SIG-M5 (cell line): ENCODE data around the gene RHOJ.
"Not testable (repeated sequence)": the region's sequence is repeated elsewhere in the genome, so short reads cannot be mapped to it uniquely, and the experiment has no call there.

Experiments used
- DNase-seq: peaks from one replicate; lab custom pipeline; 2025; lab: John Stamatoyannopoulos, UW

RHOJ gene

DNA sequence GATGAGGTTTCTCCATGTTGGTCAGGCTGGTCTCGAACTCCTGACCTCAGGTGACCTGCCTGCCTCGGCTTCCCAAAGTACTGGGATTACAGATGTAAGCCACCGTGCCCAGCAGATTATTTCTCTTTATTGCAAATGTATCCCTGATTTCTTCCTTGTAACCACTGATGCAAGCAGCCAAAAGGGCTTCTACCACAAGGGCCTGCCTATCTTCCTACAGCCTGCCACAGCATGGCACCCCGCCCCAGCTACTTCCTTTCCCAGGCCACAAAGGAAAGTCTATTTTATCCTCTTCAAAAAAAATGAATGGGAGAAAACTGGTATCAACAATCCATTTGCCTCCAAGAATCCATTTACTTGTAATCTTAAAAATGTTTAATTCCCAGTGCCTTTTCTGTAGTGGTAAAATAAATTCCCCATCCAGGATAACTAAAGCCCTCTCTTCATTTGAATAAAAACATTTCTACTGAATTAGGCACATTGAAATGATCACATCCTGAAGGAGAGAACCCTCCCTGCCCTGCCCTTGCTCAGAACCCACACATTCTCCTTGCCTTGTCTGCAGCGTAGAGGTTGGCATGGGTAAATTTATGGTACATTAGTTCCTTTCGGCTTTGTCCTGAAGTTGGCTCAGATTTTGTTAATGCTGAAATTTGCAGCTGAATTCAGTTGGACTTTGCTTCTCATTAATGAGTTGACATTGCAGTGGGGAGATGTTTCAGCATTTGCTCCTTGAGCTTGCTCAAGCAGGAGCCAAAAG, 95.3 kb downstream of the RHOJ start:
- DNase-seq, result no peak

DNA sequence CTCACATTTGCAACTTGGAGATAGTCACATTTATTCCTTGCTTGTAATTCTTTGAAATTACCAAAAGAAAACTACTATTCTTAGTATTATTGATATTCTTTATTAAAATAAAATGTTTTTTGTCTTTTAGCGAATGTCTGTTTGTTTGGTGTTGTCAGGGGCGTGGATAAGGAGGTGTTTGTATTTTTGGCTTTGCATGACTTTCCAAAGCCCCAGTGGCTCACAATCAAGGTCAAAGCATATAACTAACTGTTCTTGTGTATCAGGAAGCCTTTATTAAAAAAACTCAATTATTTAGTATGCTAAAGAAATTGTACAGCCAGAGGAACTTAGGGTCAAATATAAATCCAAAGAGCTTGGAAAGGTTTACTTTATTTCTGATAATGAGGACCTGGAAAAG, 96.6 kb downstream of the RHOJ start:
- no peak for DNase-seq

DNA sequence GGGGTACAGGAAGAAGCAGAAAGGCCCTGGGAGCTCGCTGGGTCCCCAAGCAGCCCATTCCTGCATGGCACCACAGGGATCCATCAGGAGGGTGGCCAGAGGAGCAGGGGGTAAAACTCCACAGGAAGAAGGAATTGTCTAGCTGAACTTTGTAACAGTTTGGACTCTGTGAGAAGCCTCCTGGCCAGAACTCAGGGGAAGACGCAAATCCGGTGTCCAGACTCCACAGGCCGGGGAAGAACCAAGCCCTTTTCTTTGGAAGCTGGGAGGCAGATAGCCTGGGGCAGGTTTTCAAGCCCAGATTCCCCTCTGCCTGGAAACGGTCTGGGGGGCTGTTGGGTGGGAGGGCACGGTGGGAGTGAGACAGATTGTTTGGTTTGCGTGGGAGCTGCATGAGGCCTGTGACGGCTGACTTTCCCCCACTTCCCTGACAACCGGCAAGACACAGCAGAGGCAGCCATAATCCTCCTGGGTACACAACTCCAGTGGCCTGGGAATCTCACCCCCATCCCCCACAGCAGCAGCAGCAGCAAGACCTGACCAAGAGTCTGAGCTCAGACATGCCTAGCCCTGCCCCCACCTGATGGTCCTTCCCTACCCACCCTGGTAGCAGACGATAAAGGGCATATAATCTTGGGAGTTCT, 97.8 kb downstream of the RHOJ start:
- no peak for DNase-seq

DNA sequence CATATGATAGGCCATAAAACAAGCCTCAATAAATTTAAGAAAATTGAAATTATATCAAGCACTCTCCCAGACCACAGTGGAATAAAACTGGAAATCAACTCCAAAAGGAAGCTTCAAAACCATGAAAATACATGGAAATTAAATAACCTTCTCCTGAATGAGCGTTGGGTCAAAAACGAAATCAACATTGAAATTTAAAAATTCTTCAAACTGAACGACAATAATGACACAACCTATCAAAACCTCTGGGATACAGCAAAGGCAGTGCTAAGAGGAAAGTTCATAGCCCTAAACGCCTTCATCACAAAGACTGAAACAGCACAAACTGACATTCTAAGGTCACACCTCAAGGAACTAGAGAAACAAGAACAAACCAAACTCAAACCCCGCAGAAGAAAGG, 100.2 kb downstream of the RHOJ start:
- DNase-seq, result not testable (repeated sequence)

DNA sequence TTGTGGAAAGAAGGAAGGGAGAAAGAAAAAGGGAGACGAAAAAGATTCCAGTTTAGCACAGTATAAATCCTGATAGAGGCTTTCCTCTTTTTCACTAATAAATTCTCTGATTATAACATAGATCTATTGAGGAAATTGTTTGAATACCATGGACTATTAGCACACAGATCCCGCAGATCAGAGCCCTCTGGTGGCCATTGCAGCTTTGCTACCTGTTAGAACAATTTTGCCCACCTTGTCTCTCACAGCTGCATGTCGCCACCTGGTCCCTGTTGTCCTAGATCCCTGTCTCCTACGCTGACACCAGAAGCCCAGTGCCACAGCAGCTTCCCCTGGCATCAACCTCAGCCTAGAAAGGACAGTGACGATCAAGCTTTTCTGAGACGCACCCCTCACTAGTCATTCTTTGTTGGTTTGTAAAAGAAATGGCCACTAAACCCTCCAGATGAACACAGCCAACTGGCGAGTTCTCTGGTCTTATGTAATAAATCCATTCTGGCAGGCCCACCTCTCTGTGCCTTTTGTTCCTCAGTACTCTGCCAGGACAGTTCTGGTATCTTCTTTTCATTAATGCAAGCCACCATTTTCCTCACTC, 104.6 kb downstream of the RHOJ start:
- no peak for DNase-seq

DNA sequence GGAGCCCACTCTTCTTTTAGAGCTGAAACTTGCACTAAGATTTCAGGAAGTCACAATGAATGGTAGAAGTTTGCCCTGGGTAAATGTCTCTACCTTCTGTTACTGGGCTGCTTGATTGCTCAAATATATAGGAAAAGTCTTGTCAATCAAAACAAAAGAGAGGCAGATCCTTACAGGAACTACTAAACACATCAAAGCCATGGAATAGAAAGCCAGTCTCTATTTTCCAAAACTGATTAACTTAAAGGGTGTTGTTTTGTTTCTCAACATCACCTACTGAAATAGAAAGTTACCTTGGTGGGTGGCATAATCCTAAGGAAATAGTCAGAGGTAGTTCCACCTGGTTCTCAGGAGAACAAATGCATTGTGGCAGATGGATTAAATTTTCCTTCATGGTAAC, 114.6 kb downstream of the RHOJ start, which contains the start of gene GPHB5:
Gene GPHB5 (minus strand): TSS at position 101 of the 400 bp plus-strand sequence. CDS start 1,086 bp downstream, outside the sequence.
- DNase-seq, result no peak

DNA sequence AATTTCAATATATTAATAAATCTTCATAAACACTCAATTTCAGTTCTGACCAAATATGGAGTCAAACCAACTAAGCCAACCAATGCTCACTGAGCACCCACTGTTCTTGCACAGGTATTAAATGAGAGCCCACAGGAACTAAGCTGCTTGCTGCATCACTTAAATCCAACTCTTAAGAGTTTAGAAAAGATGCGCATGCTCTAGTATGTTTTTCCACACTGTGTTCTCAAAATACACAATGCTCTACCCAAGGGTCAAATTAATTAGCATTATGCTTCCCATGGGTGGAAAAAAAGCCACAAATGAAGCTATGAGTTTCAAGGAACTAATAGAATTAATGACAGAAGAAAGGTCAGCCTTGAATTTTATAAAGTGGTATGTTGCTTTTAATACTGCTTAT, 118.2 kb downstream of the RHOJ start:
- no peak for DNase-seq

DNA sequence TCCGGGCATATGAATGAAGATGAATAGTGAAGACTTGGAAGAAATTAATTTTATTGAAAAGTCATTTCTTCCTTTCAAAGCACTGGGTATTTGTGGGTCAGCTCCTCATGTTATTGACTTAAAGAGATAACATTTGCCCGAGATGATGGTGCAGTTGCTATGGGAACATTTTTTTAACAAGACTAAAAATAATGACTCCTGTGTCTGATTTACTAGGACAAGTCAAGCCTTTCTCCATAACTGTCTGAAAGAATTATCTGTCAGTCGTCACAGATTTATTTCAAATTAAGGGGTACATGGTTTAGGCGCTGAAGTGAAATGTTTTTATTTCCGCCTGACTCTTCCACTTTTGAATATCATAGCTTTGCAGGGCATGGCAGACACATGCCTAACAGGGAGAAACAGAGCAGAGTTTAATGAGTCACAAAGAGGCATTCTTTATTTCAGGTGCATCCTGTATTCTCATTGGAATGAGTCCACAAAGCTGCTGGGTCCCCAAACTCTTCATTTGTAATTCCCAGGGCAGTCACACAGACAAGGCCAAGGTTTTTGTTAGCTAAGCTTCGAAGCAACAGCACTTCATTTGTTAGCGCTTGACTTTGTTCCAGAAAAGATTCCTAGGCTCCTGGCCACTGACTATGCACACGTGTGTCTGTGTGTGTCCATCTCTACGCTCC, 118.8 kb downstream of the RHOJ start:
- no peak for DNase-seq

DNA sequence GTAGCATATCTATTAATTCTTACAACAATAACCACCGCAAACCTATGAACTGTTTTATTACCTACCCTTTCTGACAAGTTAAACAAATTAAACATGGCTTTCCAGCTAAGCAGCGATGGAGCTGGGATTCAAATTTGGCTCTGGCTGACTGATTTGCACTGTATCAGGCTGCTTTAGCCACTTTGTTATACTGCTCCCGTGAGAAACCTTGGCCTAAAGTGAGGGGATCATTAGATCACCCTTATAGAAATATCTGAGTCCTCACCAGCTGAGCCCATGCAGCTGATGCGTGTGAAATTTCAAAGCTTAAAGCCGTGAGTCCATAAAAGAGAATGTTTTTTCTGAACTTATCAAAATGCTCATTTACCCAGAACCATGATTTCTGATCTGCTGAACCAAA, 122.6 kb downstream of the RHOJ start:
- DNase-seq, result no peak

DNA sequence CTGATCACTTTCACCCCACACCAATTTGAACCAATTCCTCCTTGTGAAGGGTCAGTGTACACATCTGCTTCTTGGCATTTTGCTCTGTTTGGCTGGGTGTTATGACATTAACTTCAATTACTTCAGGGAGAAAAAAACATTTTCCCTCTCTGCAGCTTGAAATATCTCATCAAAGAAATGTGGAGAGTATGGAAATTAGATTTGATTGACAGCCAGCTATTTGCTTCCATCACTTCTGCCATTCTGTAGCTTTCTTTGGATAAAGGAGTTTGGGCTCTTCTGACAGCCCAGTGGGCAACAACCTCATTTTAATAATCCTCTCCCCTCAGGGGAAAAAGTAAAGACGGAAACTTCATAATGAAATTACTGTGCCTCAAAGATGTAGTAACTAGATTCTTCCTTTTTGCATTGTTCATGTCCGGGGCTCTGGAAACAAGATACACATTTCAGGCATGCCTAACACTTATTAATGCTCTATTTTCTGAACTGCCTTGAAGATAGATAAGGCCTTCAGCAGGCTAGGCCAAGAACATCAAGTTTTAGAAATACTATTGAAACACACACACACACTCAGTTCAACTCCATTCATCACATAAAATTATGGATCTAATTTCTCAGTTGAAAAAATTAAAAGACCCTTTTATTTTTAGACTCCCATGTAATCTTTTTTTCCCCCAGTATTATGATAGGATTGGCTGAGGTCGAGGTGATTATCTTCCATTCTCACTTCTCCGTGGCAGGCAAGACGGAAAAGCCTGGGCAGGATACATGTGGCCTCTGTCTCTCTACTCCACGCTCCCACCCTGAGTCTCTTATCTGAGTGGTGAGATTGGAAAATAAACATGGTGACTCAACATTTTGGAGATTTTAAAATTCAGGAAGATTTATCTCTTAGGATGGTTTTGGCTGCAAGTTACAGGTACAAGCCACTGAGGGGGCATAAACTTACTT, 124.8 kb downstream of the RHOJ start:
- no peak for DNase-seq

DNA sequence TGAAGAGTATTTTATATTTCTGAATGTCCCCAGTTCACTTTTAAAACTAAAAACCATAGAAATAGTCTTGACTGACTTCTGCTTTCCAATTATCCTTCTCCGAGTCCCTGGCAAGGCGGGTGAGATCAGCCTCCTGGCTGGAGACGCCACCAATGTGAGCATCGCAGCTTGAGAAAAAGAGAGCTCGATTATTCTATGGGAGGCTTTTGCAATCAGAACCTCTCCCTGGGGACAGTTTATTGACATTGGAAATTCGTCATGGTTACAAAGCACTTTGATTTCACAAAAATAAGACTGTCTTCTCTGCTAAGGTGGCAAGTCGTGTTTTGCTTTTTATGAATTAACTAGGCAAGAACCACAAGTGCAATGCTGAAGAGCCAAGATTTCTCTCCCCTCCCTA, 138.1 kb downstream of the RHOJ start:
- no peak for DNase-seq
